NCI-H1092 treated with DMSO at 0.1 percent for 48 hours (cell line): ENCODE measurements around the gene CHID1.
A peak's percentile ranks its signal among the peaks of the same experiment; 100 is the strongest.

Experiments used
- DNase-seq: peaks from one replicate; lab custom pipeline; 2025; lab: John Stamatoyannopoulos, UW

CHID1 gene

DNA sequence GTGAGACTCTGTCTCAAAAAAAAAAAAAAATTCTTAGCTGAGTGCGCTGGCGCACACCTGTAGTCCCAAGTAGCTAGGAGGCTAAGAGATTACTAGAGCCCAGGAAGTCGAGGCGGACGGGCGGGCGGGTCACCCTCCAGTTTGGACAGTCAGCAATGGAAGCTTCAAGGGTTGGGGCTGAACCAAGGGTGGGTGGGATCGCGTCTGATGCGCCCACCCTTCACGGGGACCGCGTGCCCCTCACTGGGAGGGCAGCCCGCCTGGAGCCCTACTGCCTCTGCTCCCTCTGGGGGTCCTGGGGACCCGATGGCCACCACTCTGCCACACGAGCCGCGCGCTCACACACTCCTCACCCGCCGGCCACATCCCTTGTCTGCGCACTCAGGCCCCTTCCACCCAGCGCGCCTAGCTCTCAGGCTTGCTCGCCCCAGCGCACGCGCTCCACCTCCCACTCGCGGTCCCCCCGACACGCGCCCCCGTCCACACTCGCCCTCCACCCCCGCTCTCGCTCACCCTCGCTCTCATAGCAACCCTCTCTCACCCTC lies 494 bp downstream of the CHID1 start:
- no peak for DNase-seq

DNA sequence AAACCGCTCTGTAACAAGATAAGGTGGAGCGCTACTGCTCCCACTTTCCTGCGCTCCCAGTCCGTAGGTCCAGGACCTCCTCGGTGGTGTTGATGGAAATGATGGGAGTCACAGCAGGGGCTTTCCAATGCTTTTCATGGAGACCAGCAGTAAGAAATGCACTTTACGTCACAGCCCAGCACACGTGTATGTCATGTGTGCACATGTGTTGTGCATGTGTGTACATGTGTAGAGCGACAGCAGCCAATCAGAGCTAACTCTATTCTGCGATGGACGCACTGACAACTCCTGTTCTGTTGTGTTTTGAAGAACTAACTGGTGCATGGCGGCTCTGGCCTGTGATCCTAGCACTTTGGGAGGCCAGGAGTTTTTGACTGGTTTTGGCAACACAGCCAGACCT lies 1.2 kb downstream of the CHID1 start:
- DNase-seq: no peak

DNA sequence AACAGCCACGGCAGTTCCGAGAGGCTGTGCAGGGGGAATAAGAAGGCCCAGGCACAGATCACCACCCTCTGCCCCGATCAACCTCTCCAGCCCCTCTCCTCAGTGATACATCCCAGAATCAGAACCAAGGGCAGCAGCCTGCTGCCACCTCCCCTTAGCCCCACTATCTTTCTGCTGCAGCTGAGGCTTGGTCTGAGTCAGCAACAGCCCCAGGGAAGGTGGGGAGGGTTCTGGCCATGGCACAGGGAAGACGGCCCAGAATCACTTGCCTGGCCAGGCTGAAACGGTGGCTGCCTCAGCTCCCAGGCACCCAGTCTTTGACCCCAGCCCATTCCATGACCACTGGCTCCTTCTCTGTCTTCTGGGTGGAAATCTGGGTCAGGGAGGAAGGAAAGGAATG lies 2.3 kb downstream of the CHID1 start:
- no peak for DNase-seq

DNA sequence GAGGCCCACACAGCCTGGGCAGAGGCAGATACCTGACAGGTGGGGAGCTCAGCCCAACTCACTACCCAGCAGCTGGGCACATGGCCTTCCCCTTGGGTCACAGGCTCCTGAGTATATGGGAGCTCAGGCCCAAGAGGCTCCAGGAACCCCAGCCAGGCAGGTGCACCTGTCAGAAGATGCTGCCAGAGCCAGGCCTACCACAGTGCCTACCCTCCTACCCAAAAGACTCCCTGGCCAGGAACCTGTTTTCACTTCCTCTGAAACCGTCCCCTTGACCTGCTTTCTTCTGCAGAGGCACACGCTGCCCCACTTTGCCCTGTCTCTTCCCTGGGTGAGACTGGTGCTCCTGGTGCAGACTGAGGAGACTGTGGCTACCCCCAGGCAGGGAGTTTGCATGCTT lies 2.9 kb downstream of the CHID1 start:
- no peak for DNase-seq

DNA sequence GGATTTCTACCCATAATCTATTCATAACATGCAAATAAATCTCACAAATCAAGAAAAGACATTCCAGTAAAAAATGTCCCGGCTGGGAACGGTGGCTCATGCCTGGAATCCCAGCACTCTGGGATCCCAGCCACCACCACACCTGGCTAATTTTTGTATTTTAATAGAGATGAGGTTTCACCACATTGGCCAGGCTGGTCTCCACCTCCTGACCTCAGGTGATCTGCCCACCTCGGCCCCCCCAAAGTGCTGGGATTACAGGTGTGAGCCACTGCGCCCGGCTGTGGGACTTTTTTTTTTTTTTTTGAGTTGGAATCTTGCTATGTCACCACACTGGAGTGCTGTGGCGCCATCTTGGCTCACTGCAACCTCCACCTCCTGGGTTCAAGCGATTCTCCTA lies 4.7 kb downstream of the CHID1 start:
- DNase-seq: no peak

DNA sequence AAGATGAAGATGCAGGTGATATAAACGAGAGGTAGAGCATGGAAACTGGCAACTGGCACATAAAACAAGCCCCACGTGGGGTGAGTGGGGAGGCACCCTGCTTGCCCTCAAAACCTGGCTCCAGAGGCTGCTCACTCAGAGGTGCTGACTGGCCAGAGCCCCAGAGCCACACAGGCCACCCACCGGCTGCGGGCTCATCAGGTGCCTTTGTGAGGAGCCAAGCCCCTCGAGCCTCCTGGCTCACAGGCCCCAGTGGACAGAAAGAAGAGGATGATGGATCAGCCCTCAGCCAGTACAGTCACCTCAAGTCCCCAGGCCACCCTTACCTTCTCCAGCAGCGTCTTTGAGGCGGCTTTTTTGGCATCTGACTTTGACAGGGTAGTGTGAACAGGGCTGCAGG lies 6.2 kb downstream of the CHID1 start:
- DNase-seq: no peak

DNA sequence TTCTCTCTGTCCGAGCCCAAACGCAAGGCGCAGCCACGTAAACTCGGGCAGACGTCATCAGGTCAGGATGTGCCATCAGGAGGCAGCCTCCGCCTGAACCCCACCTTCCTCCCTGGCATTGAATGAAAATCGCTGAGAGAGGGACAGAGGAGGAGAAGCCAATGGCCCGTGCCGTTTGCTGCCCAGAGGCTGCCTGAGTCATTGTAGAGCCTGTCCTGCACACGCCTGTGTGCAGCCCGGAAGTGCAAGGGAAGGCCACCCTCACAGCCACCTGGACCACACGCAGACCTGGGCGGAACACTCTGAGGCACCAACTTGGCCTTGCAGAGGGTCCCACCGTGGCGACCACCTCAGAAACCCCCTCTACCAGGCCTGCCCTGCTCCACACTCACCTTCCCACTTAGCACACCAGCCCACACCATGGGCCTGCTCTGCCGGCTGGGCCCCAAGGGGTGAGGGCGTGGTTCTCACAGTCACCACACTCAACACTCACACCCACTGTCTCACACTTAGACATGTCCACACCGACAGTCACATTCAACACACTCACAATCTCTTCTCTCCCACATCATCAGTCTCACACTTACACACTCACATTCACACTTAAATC lies 9.1 kb downstream of the CHID1 start:
- DNase-seq: no peak

DNA sequence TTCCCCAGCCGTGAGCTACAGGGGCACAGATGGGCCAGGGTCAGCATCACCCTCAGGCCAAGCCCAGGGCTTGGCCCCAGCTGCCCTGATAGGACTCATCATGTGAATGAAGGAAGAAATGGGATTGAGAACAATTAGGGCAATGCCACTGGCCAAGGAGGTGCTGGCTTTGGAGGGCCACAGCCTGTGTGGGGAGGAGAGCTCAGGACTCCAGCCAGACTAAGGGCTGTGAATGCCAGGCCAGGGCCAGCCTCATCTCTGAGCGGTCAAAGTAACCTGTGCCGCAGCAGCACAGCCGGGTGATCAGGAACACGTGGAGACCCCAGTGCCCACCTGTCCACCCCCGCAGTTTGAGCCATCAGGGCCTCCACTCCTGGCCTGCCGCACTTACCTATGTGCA lies 10.1 kb downstream of the CHID1 start:
- no peak for DNase-seq

DNA sequence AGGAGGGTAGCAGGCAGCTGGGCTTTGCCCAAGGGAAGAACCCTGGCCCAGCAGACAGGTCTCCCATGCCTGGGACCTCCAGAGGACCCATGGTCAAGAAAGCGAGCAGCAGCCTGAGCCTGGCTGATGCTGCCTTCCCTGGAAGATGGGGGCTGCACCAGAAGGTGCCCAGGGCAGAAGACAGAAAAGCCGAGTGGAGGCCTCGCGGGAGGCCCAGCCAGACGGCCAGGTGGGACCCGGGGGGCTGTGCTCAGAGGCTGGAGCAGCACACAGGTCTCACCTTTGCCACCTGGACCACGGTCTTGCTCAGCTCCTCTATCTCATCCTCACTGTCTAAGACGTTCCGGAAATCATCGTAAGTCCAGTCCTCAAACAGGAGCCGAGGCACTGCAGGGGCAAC lies 10.9 kb downstream of the CHID1 start:
- no peak for DNase-seq

DNA sequence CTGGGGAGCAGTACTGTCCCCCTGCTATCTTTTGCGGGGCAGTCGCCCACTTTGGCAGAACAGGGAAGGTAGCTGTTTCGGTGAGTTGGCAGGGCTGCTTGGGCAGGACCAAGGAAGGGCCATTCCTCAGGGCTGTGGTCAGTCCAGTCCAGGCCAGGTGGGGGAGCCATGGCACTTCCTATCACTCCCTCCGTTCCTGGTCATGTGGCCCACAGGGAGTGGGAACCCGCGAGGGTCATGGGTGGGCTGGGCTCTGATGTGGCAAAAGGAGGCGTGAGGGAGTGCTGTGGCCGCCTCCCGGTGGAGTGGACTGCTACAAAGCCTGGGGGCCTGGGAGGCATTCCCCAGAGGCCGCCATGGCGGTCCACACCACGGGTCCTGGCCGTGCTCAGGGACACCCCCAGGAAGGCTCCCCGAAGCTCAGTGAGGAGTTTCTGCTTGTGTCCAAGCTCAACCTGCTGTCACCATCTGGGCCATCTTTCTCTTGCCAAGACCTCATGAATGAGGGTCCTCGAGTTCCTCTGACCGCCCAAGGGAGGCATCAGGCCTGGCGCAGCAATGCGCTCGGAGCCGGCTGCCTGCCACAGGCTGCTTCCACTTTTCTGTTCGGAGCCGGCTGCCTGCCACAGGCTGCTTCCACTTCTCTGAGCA lies 11.9 kb downstream of the CHID1 start:
- no peak for DNase-seq

DNA sequence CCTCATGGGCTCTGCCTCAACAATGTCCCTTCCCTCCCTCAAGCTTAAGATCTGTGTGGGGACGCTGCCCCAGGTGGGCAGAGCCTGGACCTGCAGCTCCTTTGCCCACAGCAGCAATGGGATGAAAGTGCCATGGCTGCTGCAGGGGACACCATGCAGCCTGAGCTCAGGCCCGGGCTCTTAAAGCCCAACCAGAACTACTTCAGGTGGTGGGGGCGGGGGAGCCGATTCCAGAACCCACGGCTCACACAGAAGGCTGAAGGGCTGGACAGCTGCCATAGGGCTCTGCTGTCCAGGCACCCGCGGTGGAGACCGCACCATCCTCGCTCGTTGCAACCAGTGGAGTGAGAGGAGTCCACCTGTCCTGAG lies 12.5 kb downstream of the CHID1 start:
- DNase-seq: peak; percentile 8

DNA sequence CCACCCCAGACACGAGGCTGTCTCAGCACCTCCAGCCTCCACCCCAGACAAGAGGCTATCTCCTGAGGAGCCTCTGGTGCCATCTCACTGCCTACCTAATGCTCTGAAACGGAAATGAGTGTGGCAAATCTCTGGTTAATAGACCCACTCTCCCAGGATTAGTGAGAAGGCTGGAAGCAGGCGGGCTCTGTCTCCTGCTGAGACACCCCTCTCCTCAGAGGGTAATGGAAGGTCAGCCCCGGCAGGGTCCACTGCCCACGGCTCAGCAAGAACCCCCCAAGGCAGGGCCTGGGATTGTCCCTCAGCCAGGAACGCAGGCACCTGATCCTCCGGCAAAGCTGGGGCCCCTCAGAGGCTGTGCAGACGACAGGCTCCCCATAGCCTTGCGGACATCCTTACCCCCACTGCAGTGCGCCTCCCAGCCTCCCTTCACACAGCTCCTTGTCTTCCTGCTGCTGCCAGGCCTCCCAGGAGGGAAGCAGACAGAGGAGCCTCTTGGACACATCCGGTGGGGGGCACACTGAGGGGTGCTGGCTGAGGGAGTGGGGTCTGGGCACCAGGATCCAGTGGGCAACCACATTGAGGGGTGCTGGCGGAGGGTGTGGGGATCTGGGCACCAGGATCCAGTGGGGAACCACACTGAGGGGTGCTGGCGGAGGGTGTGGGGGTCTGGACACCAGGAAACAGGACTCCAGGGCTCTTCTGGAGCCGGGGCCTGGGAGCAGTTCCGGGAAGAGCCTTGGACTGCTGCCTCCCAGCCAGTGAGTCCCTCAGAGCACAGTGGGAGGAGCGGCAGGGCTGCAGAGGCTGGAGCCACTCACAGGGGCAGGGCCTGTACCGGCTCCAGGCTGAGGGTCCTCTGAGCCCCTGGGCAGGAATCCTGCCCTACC lies 13.1 kb downstream of the CHID1 start:
- DNase-seq: no peak

DNA sequence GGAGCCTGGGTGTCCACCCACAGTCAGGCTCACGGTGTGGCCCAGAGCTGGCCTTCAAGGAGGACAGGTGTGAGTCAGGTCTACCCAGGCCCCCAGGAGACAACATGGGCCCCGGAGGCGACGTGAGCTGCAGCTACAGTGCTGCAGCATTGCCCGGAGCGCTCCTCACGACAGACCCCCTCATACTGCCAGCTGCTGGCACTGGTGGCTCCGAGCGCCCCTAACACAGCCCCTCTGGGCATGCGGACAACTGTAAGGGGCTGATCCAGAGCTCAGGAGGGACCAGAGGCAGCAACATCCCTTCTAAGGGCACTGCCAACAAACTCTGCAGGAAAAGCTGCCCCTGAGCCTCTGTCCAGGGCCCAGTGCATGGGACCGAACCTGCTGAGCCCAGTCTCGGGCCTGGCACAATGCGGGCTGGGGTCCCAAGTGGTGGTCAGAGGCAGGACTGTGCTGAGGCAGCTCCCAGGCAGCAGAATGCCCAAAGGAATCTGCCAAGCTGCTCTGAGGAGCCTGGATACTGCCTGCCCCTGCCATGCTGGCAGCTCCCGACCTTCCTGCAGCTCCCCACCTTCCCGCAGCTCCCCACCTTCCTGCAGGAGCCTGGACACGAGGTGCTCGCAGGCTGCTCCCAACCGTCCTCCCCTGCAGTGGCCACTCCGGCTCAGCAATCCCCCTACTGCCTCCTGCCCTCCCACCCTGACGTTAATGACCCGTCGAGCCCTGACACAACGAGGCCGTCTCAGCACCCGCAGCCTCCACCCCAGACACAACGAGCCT lies 15.1 kb downstream of the CHID1 start:
- no peak for DNase-seq

DNA sequence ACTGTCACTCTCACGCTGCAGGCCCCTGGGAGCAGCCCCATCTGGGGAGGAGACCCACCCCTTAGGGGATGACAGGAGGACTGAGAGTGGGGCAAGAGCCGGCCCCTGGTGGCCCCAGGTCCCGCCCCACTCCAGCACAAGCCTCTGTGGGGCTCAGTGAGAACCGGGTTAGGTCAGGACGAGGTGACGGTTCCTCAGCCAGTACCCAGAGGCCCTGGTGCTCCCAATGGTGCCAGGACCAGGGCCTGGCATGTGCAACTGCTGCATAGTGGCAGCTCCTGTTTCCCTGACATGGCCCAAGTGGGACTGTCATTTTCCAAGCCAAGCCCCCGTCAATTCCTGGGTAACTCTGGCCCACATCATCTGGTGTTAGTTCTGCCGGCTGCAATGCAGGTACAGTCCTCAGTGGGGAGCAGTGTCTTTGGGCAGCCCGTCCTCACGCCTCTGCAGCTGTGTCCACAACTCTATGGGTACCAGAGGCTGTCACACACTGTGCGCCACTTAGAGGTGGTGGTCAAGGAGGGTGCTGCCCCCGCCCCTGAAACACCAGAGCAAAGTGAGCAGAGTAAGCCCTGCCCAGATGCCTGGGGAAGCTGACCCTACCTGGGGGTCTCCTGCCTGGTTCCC lies 15.9 kb downstream of the CHID1 start:
- no peak for DNase-seq

DNA sequence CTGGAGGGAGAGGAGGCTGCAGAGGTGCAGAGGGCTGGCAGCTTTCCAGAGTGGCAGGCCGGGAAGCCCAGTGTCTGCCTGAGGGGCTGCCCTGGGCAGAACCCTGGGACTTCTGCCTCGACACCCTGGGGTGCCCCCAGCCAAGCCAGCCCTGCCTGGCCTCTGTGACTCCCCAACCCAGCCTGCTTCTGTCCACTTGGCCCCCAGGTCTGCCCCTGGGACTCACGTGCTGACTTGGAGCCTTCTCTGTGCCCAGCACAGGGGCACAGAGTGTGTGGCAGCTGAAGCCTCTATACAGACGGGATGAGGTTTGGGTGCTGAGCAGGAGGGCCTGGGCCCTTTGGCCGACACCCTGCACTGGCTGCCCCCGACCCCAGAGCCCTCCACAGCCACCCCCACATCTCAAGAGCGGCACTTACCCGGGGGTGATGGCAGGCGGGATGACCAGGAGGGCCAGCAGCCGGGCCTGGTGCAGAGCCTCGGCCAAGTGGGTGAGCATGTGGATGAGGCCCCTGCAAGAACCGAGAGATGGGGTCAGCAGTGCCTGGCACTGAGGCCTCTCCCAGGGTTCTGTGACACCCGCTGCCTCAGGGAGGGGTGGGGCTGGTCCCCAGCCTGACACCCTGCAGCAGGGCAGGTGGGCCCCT lies 17.5 kb downstream of the CHID1 start:
- DNase-seq: no peak

DNA sequence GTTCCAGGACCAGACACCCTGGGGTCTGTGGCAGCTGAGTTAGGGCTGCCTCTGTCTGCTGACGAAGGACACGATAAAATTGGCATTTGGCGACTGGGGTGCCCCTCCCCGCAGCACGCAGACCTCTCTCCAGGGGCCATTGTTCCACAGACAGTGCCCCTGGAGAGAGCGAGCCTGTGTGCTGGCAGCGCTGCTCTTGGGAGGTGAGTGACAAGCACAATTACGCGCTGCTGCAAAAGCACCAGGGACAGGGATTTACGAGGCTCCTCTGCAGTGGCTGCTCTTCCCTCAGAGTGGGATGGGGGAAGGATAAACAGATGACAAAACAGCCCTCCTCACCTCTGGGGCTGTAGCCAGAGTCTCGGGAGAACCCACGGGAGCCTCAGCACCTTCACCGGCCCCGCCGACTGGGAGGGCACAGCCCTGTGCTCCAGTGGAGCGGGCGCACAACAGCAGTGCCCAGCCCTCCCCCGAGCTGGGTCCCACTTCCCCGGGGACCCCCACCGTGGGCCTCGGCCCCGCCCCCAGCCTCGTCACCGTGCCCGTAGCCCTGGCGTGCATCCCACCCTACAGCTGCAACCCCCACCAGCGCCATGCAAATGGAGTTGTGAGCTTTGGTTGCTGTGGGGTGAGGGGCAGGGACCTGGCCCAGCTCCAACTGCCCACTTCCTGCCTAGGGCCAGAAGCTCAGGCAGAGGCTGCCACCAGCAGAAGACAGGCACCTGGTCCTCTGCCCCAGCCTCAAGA lies 19.6 kb downstream of the CHID1 start:
- peak; percentile 85 for DNase-seq

DNA sequence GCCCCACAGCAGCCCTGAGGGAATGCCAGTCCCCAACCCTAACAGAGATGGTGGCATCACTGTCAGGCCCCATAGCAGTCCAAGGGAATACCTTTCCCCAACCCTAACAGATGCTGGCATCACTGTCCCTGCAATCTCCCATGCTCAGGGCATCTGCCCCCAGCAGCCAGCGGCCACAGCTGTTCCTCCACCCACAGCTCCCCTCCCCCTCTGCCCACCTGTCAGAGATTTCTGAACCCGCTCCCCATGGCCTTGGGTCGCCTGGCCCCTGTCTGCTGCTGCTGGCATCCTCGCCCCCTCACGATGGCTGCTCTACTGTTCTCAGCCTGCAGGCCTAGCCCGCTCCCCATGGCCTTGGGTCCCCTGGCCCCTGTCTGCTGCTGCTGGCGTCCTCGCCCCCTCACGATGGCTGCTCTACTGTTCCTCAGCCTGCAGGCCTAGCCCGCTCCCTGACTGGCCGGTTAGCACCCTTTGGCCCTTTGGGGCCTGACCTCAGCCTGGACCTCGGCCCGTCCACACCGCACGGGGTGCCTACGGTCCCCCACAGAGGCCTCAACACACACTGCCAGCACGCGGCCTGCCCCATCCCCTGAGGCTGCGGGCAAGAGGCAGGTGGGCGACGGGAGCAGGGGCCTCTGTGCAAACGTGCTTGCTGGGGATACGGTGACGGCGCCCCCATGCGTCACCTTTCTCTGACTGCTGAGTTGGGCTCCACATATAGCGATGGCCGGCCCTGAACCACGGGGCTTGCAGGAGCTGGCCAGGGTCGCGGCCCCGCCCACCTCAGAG lies 20.7 kb downstream of the CHID1 start:
- no peak for DNase-seq

DNA sequence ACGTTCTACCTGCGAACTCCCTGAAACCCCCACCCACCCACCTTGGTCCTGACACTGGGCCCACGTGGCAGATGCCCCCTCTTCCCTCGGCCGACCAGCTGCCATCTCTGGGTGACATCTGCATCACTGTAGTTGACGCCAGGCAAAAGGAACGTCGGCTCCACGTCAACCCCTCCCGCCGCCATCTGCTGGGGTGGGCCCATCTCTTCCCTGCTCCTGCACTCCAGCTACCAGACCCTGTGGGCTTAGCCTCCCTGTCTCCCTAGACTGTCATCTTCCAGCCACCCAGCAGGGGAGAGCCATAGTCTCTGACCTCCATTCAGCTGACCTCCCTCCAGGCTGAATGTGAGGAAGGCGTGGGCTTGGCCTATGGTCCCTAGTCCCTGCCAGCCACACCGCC lies 21.4 kb downstream of the CHID1 start:
- no peak for DNase-seq

DNA sequence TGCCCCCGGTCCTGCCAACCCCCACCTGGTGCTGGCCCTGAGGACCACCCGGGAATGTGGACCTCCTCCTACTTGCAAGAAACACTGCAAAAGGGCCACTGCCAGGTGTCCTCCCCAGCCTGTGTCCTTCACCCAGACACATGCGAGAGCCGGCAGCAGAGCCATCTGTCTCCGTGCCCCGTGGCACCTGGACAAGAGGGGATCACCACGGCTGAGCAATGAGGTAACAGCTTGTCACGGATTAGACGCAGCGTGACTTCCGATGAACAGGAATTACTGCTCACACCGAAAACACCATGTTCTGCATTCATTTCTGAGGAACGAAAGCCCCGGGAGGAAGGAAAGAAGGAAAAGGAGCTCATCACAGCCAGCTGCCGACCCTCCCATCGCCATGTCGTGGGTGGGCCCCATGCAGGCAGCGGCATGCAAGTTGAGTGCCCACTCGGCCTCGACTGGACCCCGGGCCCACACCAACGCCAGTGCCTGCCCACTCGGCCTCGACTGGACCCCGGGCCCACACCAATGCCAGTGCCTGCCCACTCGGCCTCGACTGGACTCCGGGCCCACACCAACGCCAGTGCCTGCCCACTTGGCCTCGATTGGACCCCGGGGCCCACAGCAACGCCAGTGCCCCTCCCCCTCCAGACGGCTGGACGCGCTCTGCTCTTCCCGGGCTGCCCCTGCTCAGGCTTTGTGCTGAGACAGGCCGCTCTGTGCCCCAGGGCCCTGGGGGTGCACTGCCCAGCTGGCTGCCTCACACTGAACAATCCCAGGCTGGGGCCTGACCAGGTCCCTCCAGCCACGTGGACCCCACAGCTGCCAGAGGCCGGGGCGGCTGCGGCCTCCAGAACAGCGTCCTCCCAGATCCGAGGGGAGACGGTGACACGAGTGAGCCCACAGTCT lies 22.0 kb downstream of the CHID1 start:
- DNase-seq: no peak
